Neural progenitor cell (in vitro differentiated cells): Measurements from ENCODE around the gene PPP2R5C. TPM values are rescaled to one million over a fixed set of nuclear protein-coding genes. Genes with fewer than 3 reads are reported as not detected.

ENCODE experiments used
- DNase-seq: peaks from one replicate; pipeline ENCODE4 v3.0.0-alpha.2; 2016; ENCODE audit warnings: low spot score
- H2AFZ ChIP-seq: fragments of 200-600 bp; sonication (generic); replicated peaks from 2 replicates; pipeline ENCODE4 v1.6.1; 2016; ENCODE audit warnings: antibody characterized with exemption
- H3F3A ChIP-seq: fragments of 200-600 bp; sonication (generic); 2 replicates; pipeline ENCODE4 v1.6.1; 2016; ENCODE audit warnings: antibody characterized with exemption, low read depth
- H3K27ac ChIP-seq: fragments of 200-600 bp; sonication (generic); 2 replicates; pipeline ENCODE4 v1.5.1; 2016; ENCODE audit warnings: mild to moderate bottlenecking
- H3K27me3 ChIP-seq: fragments of 200-600 bp; sonication (generic); 2 replicates; pipeline ENCODE4 v1.6.1; 2016; ENCODE audit warnings: mild to moderate bottlenecking, moderate library complexity
- H3K36me3 ChIP-seq: fragments of 200-600 bp; sonication (generic); 2 replicates; pipeline ENCODE4 v1.5.1; 2016
- H3K4me1 ChIP-seq: fragments of 200-600 bp; sonication (generic); 2 replicates; pipeline ENCODE4 v1.6.1; 2016; ENCODE audit warnings: mixed run types
- H3K4me2 ChIP-seq: fragments of 200-600 bp; sonication (generic); 2 replicates; pipeline ENCODE4 v1.6.1; 2016
- H3K4me3 ChIP-seq: fragments of 200-600 bp; sonication (generic); 2 replicates; pipeline ENCODE4 v1.5.1; 2016
- H3K79me2 ChIP-seq: fragments of 200-600 bp; sonication (generic); 2 replicates; pipeline ENCODE4 v1.6.1; 2016; ENCODE audit warnings: low read depth
- H3K9ac ChIP-seq: fragments of 200-600 bp; sonication (generic); 2 replicates; pipeline ENCODE4 v1.6.1; 2016
- H3K9me3 ChIP-seq: fragments of 200-600 bp; sonication (generic); 2 replicates; pipeline ENCODE4 v1.5.1; 2016; ENCODE audit warnings: low read depth
- H4K20me1 ChIP-seq: fragments of 200-600 bp; sonication (generic); 2 replicates; pipeline ENCODE4 v1.6.1; 2016; ENCODE audit warnings: low read depth
- H3K27ac Mint-ChIP-seq: 3 replicates; pipeline ENCODE4 v1.8.0; 2021; ENCODE audit warnings: mixed read lengths
- H3K27me3 Mint-ChIP-seq: 2 replicates; pipeline ENCODE4 v1.8.0; 2022; ENCODE audit warnings: low read depth, mild to moderate bottlenecking, inconsistent platforms, moderate library complexity, mixed read lengths; ENCODE audit not compliant: insufficient read depth
- H3K36me3 Mint-ChIP-seq: 3 replicates; pipeline ENCODE4 v1.8.0; 2021; ENCODE audit warnings: mixed read lengths
- H3K4me1 Mint-ChIP-seq: 3 replicates; pipeline ENCODE4 v1.8.0; 2021; ENCODE audit warnings: mixed read lengths
- H3K4me3 Mint-ChIP-seq: 3 replicates; pipeline ENCODE4 v1.8.0; 2021; ENCODE audit warnings: mild to moderate bottlenecking, moderate library complexity, mixed read lengths
- H3K9me3 Mint-ChIP-seq: 3 replicates; pipeline ENCODE4 v1.8.0; 2020; ENCODE audit warnings: mixed read lengths
- EZH2 ChIP-seq: fragments of 200-600 bp; sonication (generic); IDR thresholded peaks from 2 replicates; pipeline ENCODE4 v1.6.1; 2017; ENCODE audit warnings: antibody characterized with exemption, mild to moderate bottlenecking, moderate library complexity
- EZH2phosphoT487 ChIP-seq: fragments of 200-600 bp; sonication (generic); IDR thresholded peaks from 2 replicates; pipeline ENCODE4 v1.6.1; 2017; ENCODE audit warnings: antibody characterized with exemption
- total RNA-seq: library from RNA; depleted of rRNA; stranded (reverse); fragments of >200 nt; gene quantifications from 2 replicates; pipeline ENCODE4 v1.2.3, GENCODE V29; 2015; ENCODE audit warnings: low replicate concordance
- TF ChIP-seq, protein P1 (sequence below): fragments of 200-600 bp; sonication (generic); IDR thresholded peaks from 2 replicates; pipeline ENCODE4 v1.5.1; 2017; ENCODE audit warnings: antibody characterized with exemption, mild to moderate bottlenecking

The PPP2R5C gene
- total RNA-seq, 1 donor from 2014 or later, result 183 TPM

DNA sequence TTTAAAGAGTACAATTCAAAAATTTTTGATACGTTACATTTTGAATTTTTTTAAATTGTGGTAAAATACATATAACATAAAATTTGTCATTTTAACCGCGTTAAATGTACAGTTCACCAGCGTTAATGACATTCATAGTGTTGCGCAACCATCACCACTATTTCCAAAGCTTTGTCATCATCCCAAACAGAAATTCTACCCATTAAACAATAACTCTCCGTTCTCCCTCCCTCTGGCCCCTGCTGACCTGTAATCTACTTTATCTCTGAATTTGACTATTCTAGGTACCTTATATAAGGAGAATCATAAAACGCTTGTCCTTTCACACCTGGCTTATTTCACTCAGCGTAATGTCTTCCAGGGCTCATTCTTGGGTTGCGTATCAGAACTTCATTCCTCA lies 133.7 kb downstream of the PPP2R5C start:
- no peaks in the 10 kb centered on the region for H4K20me1 ChIP-seq
- DNase-seq, result no peak
- no peak overlapping the region for H3K4me3 ChIP-seq
- peaks cover 8% of the 10 kb centered on the region for H3K27me3 Mint-ChIP-seq
- TF ChIP-seq, protein P1, sequence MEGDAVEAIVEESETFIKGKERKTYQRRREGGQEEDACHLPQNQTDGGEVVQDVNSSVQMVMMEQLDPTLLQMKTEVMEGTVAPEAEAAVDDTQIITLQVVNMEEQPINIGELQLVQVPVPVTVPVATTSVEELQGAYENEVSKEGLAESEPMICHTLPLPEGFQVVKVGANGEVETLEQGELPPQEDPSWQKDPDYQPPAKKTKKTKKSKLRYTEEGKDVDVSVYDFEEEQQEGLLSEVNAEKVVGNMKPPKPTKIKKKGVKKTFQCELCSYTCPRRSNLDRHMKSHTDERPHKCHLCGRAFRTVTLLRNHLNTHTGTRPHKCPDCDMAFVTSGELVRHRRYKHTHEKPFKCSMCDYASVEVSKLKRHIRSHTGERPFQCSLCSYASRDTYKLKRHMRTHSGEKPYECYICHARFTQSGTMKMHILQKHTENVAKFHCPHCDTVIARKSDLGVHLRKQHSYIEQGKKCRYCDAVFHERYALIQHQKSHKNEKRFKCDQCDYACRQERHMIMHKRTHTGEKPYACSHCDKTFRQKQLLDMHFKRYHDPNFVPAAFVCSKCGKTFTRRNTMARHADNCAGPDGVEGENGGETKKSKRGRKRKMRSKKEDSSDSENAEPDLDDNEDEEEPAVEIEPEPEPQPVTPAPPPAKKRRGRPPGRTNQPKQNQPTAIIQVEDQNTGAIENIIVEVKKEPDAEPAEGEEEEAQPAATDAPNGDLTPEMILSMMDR, result no peak
- TF ChIP-seq EZH2phosphoT487, result no peak
- TF ChIP-seq EZH2, result no peak
- no peaks in the 10 kb centered on the region for H3K9me3 ChIP-seq
- no peaks in the 10 kb centered on the region for H3K79me2 ChIP-seq
- no peaks in the 10 kb centered on the region for H3K27me3 ChIP-seq
- peaks cover 11% of the 10 kb centered on the region for H3K36me3 ChIP-seq
- no peaks in the 10 kb centered on the region for H3F3A ChIP-seq
- no peak overlapping the region for H3K9ac ChIP-seq
- no peak overlapping the region for H3K27ac Mint-ChIP-seq
- no peaks in the 10 kb centered on the region for H3K4me1 ChIP-seq
- no peak overlapping the region for H2AFZ ChIP-seq
- no peak overlapping the region for H3K4me2 ChIP-seq
- peaks cover 26% of the 10 kb centered on the region for H3K36me3 Mint-ChIP-seq
- H3K4me1 Mint-ChIP-seq, result no peaks in the 10 kb centered on the region
- no peak overlapping the region for H3K27ac ChIP-seq
- no peak overlapping the region for H3K4me3 Mint-ChIP-seq
- H3K9me3 Mint-ChIP-seq, result no peaks in the 10 kb centered on the region

DNA sequence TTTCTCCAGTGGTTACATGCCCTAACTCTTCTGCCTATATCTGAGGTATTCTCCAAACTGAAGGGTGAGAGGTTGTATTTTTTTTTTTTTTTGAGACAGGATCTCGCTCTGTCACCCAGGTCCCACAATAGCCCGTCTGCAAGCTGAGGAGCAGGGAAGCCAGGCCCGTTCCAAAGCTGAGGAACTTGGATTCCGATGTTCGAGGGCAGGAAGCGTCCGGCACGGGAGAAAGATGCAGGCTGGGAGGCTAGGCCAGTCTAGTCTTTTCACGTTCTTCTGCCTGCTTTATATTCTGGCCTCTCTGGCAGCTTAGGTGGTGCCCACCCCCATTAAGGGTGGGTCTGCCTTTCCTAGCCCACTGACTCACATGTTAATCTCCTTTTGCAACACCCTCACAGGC lies 135.8 kb downstream of the PPP2R5C start:
- Mint-ChIP-seq H3K27me3 (peaks cover 6% of the 10 kb centered on the region), H3K9me3 (no peaks in the 10 kb centered on the region), H3K4me1 (no peaks in the 10 kb centered on the region), H3K36me3 (peaks cover 40% of the 10 kb centered on the region), H3K27ac (no peak overlapping the region), H3K4me3 (no peak overlapping the region)
- Histone ChIP-seq H2AFZ (no peak overlapping the region), H3K36me3 (peaks cover 11% of the 10 kb centered on the region), H3K9me3 (no peaks in the 10 kb centered on the region), H3K4me3 (no peak overlapping the region), H4K20me1 (no peaks in the 10 kb centered on the region), H3K79me2 (no peaks in the 10 kb centered on the region), H3K9ac (no peak overlapping the region), H3F3A (no peaks in the 10 kb centered on the region), H3K27ac (no peak overlapping the region), H3K4me2 (no peak overlapping the region), H3K27me3 (no peaks in the 10 kb centered on the region), H3K4me1 (no peaks in the 10 kb centered on the region)
- no peak for DNase-seq
- TF ChIP-seq, protein P1, result no peak
- TF ChIP-seq EZH2 (no peak), EZH2phosphoT487 (no peak)

DNA sequence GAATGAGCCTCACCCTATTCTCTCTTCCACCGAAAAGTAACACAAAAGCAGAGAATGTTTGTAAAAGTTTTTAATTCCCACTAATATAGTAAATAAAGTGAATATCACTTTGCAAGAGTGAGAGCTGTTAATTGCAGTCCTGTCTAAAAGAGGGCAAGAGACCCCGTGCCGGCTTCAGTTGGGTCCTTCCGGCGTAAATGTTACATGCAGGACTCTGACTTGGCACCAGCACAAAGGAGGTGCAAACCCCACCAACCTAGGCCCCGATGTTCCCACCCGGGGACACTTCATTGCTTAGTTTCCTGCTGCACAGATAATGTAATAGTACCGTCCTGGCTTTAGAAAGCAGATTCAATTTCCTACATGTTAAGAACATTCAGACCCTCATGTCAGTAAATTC lies 136.9 kb downstream of the PPP2R5C start:
- Histone ChIP-seq H3K27ac (no peak overlapping the region), H3K9me3 (no peaks in the 10 kb centered on the region), H3K4me3 (no peak overlapping the region), H3F3A (no peaks in the 10 kb centered on the region), H3K36me3 (peaks cover 11% of the 10 kb centered on the region), H3K4me2 (no peak overlapping the region), H3K27me3 (no peaks in the 10 kb centered on the region), H3K79me2 (no peaks in the 10 kb centered on the region), H3K9ac (no peak overlapping the region), H4K20me1 (no peaks in the 10 kb centered on the region), H2AFZ (no peak overlapping the region), H3K4me1 (no peaks in the 10 kb centered on the region)
- Mint-ChIP-seq H3K36me3 (peaks cover 45% of the 10 kb centered on the region), H3K4me3 (no peak overlapping the region), H3K27me3 (peaks cover 8% of the 10 kb centered on the region), H3K27ac (no peak overlapping the region), H3K9me3 (no peaks in the 10 kb centered on the region), H3K4me1 (no peaks in the 10 kb centered on the region)
- TF ChIP-seq EZH2phosphoT487 (no peak), EZH2 (no peak)
- TF ChIP-seq, protein P1, result no peak
- DNase-seq, result no peak

DNA sequence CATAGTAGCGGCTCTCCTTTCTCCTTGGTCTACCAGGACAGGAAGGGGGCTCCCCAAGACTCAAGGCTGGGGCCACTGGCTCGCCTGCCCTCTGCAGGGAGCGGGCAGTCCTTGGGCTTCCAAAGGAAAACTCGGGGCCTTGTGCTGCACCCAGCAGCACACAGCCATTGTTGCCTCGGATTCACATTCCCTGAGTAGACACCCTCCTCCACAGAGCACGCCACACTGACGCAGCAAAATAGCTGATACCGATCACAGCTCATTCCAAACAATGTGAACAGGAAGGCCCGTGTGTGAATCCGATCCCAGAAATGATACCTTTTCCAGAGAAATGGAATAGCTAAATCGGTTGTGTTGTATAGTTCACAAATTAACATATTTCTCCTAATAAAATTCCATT lies 137.8 kb downstream of the PPP2R5C start:
- no peak overlapping the region for H3K9ac ChIP-seq
- H3K79me2 ChIP-seq, result no peaks in the 10 kb centered on the region
- H3K36me3 Mint-ChIP-seq, result peaks cover 43% of the 10 kb centered on the region

More for the DNA sequence above, 137.8 kb downstream of the PPP2R5C start:
- H3F3A ChIP-seq, result no peaks in the 10 kb centered on the region
- DNase-seq, result no peak
- no peak overlapping the region for H3K4me2 ChIP-seq
- Mint-ChIP-seq H3K27ac (no peak overlapping the region), H3K4me1 (no peaks in the 10 kb centered on the region), H3K27me3 (peaks cover 8% of the 10 kb centered on the region), H3K9me3 (no peaks in the 10 kb centered on the region), H3K4me3 (no peak overlapping the region)
- H3K9me3 ChIP-seq, result no peaks in the 10 kb centered on the region
- peaks cover 11% of the 10 kb centered on the region for H3K36me3 ChIP-seq
- no peak overlapping the region for H2AFZ ChIP-seq
- no peak overlapping the region for H3K4me3 ChIP-seq
- TF ChIP-seq, protein P1, result no peak
- TF ChIP-seq EZH2 (no peak), EZH2phosphoT487 (no peak)
- H3K27me3 ChIP-seq, result no peaks in the 10 kb centered on the region
- no peak overlapping the region for H3K27ac ChIP-seq
- H4K20me1 ChIP-seq, result no peaks in the 10 kb centered on the region
- no peaks in the 10 kb centered on the region for H3K4me1 ChIP-seq
